Lower leg skin (tissue), 3 donors: ENCODE results near the gene AHCYL2.

ENCODE experiments used
- POLR2A ChIP-seq, 2 donors: fragments of 450-650 bp; IDR thresholded peaks; one replicate each; pipeline ENCODE4 v1.6.1; 2016 to 2017; ENCODE audit warnings: antibody characterized with exemption in 2 of 2, mild to moderate bottlenecking in 1 of 2, moderate library complexity in 1 of 2
- TF ChIP-seq, protein P1 (sequence below), 3 donors: fragments of 450-650 bp; IDR thresholded peaks; one replicate each; pipeline ENCODE4 v1.5.1; 2016; ENCODE audit warnings: antibody characterized with exemption in 3 of 3, mild to moderate bottlenecking in 3 of 3, moderate library complexity in 2 of 3

DNA sequence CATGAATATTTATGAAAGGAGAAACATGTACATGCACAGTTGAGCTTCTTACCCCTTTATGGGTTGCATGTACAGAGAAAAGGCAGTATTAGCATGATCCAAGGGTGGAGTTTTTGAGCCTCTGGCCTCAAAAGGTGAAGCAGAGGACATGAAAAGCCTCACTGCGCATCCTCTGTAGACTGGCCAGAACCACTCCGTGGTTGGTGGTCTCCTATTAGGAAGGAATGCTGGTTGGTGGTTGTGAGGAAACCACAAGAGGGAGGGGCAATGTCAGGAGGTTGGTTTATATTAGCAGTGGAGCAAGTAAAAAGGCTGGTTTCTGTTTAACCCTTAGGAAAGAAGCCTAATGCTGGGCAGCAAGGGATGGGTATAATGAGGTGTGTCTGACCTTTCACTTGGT is 37.5 kb downstream of the AHCYL2 start:
- TF ChIP-seq, protein P1, sequence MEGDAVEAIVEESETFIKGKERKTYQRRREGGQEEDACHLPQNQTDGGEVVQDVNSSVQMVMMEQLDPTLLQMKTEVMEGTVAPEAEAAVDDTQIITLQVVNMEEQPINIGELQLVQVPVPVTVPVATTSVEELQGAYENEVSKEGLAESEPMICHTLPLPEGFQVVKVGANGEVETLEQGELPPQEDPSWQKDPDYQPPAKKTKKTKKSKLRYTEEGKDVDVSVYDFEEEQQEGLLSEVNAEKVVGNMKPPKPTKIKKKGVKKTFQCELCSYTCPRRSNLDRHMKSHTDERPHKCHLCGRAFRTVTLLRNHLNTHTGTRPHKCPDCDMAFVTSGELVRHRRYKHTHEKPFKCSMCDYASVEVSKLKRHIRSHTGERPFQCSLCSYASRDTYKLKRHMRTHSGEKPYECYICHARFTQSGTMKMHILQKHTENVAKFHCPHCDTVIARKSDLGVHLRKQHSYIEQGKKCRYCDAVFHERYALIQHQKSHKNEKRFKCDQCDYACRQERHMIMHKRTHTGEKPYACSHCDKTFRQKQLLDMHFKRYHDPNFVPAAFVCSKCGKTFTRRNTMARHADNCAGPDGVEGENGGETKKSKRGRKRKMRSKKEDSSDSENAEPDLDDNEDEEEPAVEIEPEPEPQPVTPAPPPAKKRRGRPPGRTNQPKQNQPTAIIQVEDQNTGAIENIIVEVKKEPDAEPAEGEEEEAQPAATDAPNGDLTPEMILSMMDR (IDR thresholded peaks at IDR 0.05) = no peak
- TF ChIP-seq POLR2A (IDR thresholded peaks at IDR 0.05) = no peak
